Glomerular visceral epithelial cell (primary cell): ENCODE results near the gene SLC7A6.
A peak's percentile ranks its signal among the peaks of the same experiment; 100 is the strongest.

Experiments used
- DNase-seq: peaks from one replicate; pipeline ENCODE4 v3.0.0-alpha.2; 2016; ENCODE audit errors: extremely low spot score

The SLC7A6 gene

DNA sequence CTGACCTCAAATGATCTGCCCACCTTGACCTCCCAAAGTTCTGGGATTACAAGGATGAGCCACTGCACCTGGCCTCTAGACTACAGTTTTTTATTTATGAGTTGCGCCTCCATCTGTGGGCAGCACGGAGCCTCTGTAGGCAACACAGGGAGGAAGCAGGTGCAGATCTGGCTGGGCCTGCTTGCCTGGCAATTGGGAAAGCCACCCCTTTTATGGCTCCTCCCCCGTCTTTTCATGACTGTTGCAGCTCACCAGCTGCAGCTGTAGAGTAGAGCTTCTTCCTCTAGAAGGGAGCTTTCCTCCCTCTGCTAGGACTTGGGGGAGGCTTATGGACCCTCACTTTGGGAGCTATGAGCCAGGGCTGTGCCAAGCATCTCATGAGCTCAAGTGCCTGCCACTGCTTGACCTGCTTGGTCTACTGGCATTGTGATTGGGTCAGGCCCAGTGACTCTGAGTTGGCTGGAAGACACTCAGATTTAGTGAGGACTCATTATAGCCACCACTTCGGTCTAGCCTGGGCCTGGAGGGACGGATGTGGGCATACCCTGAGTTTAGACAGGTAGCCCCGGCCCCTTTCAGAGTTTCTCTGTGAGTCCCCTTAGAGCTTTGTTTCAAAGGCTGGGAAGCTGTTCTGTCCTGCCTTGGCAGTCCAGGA lies 6.9 kb upstream of the SLC7A6 start:
- DNase-seq, result no peak

DNA sequence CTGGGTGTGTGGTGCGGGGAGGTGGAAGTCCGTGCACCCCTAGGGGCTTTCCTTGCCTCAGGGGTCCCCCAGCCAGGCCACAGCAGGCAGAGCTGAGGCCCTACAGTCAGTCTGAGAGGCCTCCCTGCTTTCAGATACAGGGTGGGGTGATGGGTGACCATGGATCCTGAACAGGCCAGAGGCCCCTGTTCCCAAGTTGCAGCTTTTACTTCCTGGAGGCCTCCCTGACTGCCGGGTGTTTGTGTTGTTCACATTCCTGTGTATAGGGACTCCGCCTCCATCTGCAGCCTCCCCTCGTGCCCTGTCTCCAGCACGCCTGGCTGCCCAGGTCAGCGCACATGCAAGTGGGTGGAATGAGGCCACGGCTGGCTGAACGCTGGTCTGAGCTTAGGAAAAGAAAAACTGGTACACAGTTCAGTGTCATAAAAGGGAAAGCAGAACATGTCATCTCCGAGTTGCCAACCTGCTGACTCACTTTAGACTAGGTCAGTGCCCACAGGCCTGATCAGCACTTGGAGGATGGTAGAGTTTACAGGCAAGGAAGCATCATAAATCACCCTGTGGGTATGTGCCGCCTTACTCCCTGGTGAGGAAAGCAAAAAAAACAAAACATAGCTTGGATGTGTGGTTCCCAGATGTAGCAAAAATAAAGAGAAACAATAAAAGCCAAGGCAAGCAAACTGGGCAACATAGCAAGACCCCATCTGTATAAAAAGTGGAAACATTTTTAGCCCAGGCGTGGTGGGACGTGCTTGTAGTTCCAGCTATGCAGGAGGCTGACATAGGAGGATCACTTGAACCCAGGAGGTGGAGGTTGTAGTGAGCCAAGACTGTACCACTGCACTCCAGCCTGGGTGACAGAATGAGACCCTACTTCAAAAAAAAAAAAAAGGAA lies 6.2 kb upstream of the SLC7A6 start:
- peak; percentile 98 for DNase-seq

DNA sequence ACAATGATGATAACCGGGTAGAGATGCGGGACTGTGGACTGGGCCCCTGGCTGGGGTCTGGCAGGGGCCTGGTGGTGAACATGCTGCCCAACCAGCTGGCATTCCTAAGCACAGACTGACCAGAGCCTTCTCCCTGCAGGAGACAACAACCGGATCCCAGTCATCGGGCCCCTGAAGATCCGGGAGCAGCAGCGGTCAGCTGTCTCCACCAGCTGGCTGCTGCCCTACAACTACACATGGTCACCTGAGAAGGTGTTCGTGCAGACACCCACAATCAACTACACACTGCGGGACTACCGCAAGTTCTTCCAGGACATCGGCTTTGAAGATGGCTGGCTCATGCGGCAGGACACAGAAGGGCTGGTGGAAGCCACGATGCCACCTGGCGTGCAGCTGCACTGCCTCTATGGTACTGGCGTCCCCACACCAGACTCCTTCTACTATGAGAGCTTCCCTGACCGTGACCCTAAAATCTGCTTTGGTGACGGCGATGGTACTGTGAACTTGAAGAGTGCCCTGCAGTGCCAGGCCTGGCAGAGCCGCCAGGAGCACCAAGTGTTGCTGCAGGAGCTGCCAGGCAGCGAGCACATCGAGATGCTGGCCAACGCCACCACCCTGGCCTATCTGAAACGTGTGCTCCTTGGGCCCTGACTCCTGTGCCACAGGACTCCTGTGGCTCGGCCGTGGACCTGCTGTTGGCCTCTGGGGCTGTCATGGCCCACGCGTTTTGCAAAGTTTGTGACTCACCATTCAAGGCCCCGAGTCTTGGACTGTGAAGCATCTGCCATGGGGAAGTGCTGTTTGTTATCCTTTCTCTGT lies 5.1 kb upstream of the SLC7A6 start:
- no peak for DNase-seq

DNA sequence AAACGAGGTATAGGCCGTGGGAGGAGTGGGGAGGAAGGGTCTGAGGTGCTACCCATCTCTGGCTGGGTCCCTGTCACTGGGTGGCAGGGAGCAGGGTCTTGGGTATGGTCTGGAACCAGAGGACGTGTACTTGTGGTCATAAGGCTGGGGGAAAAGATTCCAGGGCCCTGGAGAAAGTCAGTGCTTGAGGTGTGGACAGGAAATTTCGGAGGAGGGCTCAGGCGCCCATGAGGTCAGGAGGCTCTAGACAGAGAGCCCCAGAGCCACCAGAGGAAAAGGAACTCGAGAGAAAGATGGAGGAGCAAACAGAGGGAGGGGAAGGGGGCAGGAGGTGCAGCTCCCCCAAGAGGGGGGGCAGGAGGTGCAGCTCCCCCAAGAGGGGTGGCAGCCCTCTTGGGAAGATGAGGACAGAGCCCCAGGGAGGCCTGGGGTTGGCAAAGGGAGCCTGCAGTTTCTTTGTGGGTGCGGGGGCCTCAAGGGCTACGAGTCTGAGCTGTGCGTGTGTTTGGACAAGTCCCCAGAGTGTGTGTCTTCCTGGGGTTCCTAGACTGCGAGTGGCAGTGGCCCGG lies 683 bp upstream of the SLC7A6 start:
- no peak for DNase-seq

DNA sequence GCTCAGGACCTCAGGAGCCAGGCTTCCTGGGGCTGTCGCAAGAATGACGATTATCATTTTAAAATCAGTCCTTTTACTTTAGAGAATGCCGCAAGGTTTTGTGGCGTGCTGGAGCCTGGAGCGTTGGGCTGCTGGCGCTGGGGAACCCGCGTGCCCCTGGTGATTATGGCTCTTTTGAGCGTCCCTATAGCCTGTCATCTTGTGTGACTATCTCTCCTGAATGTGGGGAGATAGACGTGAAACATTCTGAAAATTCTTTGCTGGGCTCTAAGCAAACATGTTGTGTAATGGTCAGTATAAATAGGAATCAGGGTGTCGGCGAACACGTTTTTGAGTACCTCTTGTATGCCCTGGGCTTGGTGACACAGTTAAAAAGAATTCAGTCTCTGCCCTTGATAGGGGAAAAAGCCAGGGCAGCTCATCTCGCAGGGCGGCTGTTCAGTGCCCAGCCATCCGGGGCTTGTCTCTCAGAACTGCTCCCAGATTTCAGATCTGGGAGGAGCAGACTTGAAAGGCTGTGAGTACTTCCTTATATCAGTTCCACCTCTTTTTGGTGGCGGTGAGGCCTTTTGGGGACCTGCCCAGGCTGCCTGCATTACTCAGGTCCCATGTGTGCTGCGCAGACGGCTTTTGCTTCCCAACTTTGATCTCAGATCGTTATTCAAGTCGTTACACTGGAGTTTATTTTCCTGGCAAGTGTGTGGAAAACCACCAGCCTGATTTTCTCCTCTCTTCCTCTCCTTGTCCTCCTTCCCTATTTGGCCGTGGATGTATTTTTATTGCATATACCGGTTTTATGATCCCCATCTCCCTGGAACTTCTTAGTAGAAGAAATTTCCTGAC lies 973 bp downstream of the SLC7A6 start:
- peak; percentile 83 for DNase-seq

DNA sequence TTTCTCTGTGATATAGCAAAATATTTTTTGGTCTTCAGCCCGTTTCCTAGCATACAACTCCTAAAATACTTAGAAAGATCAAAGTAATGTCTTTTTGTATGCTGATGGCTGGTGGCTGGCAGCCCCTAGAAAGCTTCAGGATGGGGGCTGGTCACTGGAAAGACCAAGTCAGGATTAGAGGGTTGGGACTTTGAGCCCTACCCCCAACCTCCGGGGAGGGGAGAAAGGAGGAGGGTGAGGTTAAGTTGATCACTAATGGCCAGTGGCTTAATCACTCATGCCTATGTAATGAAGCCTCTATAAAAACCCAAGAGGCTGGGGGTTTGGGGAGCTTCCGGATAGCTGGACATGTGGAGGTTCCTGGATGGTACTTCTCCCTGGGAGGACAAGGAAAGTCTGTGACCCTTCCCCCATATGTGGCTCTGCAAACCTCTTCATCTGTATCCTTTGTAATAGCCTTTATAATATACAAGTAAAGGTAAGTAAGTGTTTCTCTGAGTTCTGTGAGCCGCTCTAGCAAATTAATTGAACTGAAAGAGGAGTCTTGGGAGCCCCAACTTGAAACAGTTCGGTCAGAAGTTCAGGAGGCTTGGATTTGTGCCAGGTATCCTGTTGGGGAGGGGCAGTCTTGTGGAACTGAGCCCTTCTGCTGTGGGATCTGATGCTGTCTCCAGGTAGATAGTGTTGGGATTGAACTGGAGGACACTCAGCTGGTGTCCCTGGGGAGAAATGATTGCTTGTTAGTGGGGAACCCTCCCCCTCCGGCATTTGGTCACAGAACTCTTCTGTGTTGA lies 3.5 kb downstream of the SLC7A6 start:
- DNase-seq, result peak; percentile 17

DNA sequence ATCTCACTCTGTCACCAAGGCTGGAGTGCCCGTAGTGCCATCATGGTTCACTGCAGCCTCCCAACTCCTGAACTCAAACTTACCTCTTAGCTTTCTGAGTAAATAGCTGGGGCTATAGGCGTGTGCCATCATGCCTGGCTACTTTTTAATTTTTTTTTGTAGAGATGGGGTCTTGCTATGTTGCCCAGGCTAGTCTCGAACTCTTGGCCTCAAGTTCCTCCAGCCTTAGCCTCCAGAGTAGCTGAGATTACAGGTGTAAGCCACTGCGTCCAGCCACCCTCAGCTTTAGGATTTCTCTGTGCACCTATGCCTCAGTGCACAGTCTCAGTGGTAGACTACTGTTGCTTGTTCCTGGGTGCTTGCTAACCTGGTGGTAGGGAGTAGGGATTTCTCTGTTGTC lies 5.5 kb downstream of the SLC7A6 start:
- DNase-seq, result no peak

DNA sequence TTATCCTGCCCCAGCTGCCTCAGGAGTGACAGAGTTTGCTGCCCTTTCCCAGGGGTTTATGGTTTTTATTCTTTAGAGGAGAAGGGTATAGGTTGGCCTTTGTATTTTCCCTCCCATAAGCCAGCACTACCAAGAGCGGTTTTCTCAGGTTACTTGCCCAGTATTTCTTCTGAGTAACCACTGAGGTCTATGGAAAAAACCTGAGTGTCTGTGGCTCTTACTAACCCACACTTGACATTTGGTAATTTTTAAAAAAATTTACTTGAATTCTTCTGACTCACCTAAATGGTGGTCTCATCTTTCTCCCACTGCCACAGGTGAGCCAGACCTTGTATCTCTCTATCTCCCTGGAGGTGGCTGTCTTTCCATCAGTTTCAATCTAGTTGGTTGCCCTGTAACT lies 6.0 kb downstream of the SLC7A6 start:
- peak; percentile 25 for DNase-seq

DNA sequence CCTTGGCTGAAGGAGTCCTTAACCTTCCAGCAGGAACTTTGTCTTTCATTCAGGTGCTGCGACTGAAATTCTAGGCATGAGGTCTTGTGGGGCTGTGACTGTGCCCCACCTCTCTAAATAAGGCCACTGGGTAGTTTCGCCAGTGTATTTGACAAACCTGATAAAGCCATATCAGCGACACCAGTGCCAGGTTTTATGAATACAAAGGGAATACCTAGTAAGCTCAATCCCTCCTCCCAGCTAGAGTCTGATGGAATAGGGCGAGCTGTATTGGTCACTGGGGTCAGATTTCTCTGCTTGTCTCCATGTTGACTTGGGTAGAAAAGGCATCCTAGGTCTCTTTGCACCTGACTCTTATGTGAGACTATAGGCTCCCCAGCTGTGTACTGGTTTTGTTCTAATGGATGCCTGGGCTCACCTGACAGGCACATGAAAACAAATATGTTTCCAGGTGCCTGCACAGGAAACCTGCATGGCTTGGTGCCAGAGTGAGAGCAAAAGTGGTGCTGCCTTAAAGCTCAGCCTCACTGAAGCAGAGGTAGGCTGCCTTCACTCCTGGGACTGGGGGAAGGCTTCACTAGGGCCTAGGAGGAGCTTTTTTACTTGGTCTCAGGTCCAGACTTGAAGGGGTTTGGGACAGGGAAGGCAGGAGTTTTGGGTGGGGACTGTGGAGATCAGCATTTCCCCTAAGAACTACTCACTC lies 8.3 kb downstream of the SLC7A6 start:
- DNase-seq, result no peak

DNA sequence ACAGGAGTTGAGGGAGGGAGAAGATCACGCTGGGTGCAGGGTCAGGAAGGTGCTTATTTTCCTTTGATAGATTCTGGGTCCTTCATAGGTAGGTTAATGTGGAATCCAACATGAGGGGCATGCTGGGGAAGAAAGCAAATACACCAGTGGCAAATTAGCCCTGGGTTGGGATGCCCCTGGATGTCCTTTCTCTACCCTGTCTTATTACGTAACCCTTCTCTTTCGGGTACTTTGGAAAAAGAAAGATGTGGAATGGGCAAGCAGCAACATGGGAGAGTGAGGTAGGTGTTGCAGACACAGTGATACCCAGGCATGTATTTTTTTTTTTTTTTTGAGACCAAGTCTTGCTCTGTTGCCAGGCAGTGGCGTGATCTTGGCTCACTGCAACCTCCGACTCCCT lies 9.1 kb downstream of the SLC7A6 start:
- DNase-seq, result no peak

DNA sequence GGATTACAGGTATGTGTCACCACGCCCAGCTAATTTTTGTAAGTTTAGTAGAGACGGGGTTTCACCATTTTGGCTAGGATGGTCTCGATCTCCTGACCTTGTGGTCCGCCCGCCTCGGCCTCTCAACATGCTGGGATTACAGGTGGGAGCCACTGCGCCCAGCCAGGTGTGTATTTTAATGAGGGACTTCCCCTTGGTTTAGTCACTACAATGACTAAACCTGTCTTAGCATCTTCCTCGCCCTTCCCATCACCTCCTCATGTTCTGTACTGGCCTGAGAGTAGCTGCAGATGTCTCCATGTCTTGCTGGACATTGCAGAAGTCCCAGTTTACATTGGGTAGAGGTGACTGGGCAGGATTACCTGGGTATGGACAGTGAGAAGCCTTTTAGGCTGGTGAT lies 9.6 kb downstream of the SLC7A6 start:
- no peak for DNase-seq

DNA sequence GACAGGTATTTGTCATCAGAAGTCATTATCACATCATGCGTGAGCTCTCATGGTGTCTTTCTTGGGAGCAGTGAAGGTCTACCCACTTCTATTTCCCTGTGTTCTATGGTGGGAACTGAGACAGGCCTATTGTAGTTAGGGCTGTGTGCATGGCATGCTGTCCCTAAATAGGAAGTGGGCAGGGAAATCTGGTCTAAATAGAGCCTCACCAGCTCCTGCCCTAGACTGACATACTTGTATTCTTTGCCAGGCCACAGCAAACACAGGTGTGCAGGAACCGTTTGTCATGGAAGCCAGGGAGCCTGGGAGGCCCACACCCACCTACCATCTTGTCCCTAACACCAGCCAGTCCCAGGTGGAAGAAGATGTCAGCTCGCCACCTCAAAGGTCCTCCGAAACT lies 10.1 kb downstream of the SLC7A6 start:
- DNase-seq, result no peak

DNA sequence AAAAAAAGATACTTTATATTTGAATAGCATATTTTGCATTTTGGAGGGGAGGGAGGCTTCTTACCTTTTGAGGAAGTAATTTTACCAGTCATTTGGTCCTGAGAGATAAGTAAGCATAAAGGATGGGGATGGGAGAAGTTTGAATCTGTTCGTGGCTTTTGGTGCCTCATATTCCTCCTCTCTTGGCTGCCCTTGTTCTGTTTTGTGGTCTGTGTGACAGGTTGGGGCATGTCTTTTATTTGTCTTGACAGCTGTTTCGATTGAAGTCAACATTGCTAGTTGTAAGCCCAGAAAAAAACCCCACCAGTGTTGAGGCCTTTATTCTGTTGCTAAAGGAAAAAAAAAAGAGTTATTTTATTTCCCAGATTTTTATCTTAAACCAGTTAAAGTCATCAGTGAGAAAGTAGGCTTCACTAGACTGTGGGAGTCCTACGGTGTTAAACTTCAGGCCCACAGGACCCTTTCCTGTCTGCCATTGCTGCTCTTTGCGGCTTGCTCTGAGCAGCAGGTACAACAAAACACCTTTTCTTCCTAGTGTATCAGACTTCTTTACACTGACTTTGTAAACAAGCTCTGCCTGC lies 11.4 kb downstream of the SLC7A6 start:
- peak; percentile 41 for DNase-seq

DNA sequence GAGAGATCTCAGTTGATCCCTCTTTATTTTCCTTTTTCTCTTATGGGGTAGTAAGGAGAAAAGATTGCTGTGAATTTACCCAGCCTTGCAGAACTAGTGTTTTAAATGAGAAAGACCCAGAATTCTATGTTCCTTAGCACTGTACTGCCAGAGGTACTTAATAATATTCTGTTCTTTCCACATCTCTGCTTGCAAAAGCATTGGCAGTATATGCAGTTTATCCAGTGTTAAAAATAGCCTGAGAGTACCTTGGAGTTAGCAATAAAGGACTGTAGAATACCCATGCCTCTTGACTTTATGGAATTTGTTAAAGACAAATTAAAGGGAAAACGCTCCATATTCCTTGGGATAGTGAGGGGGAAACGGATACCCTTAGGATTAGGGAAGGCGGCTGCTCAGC lies 11.9 kb downstream of the SLC7A6 start:
- no peak for DNase-seq

DNA sequence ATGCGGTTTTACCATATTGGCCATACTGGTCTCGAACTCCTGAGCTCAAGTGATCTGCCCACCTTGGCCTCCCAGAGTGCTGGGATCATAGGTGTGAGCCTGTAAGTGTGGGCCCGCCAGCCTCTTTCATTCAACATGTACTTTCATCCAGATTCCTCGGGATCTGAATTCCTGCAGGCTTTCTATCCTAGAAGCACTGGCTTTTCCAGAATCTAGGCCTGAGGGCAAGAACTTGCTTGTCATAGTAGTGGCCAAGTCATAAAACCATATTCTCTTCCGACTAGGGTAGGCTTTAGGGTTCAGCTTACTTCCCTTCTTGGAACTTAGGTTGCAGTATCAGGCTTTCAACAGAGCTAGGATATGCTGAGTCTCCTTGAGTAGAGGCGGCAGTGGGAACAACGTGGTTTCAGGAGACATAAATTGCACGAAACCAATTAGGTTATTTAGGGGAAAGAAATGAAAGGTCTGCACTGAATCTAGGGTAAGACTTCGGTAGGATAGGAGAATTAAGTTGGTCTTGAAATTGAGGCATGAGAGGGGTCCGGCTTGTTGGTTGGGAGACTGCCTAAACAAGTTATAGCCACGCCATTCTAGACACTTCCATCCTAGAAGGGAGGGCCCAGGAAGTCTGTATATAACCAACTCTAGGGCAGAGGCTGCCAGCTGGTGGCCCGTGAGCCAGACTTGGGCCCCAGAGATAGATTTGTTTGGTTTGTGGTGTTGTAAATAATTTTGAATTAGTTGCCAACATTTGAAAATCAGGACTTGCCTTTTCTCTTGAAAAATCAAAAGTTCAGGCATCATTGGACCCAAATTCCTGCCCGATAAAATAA lies 15.6 kb downstream of the SLC7A6 start:
- DNase-seq, result no peak

DNA sequence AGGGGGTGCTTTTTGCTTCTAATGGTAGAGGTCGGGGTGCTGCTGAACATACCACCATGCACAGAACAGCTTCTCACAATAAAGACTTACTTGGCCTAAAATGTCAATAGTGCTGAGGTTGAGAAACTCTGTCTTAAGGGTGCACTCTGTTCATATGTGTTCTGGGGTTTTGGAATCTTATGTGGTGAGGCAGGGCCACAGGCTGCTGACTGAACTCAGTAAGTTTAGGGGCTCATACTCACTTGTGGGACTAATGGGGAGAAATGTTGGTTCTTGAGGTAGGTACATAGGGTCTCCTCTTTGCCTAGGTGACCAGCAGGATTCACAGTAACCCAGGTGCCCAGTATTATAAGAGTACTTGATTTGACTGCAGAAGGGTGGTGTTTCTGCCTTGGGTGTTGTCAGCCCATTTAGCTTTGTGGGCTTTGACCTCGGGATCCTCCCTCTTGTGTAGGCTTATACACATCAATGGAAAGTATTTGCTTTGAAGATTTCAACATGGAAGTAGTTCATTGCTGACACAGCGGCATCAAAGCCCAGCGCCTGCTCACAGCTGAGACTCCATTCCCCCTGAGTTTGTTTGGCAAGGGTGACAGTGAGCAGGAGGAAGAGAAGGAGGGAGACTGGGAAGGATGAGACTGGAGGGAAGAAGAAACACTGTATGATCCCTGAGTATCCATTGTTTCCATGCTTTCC lies 17.2 kb downstream of the SLC7A6 start:
- DNase-seq, result no peak

DNA sequence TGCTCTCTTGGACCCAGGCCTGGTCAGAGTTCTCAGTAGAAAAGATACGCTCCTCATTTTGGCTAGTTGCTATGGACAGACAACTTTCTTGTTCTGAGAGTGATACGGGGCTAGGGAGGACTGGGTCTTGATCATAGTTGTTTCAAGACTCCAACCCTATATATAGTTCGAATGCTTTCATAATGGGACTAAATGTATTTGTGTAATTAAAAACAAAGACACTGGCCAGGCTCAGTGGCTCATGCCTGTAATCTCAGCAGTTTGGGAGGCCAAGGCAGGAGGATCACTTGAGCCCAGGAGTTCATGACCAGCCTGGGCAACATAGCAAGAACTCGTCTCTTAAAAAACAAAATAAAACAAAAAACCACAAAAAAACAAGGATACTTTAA lies 17.7 kb downstream of the SLC7A6 start:
- no peak for DNase-seq

DNA sequence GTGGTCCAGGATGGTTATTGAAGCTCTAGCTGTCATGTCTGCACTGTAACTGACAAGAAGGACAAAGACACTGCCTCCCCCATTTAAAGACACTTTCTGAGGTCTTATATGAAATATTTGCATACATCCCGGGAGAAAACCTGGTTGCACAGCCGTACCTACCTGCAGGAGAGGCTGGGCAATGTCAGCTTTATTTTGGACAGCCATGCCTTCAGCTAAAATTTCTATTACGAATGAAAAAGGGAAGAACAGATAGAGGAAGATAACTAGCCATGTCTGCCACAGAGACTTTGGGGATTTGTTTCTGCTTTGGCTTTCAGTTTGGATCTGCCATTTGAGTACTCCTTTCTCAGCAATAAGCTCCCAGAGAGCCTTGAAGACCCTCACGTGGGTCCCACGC lies 19.0 kb downstream of the SLC7A6 start:
- DNase-seq, result no peak
